GM18861 (cell line): ENCODE data around the gene SLC36A2.

Experiments used
- ATAC-seq: cut with Tn5 transposase; IDR thresholded peaks from one replicate; pipeline ENCODE4 v1.9.1; 2021; ENCODE audit not compliant: unreplicated experiment

SLC36A2 gene

GRCh38 chr5:151284392-151284967 is 62.9 kb downstream of the SLC36A2 start:
- ATAC-seq, result no peak

- no peak for ATAC-seq
Observed at GRCh38 chr5:151283120-151283825, 64.1 kb downstream of the SLC36A2 start.

- no peak for ATAC-seq
Observed at GRCh38 chr5:151281001-151281639, 66.2 kb downstream of the SLC36A2 start.

- no peak for ATAC-seq
Observed at GRCh38 chr5:151280443-151280842, 66.9 kb downstream of the SLC36A2 start.

GRCh38 chr5:151278845-151279244 is 68.5 kb downstream of the SLC36A2 start:
- ATAC-seq, result no peak

GRCh38 chr5:151275803-151276202 is 71.6 kb downstream of the SLC36A2 start:
- no peak for ATAC-seq

- no peak for ATAC-seq
Observed at GRCh38 chr5:151274666-151275065, 72.7 kb downstream of the SLC36A2 start.

GRCh38 chr5:151271336-151271735 is 76.0 kb downstream of the SLC36A2 start:
- no peak for ATAC-seq

- ATAC-seq, result peak; percentile 89
Observed at GRCh38 chr5:151270599-151270998, 76.8 kb downstream of the SLC36A2 start.

- no peak for ATAC-seq
Observed at GRCh38 chr5:151267491-151268260, 79.7 kb downstream of the SLC36A2 start.
